Ovary (tissue), 9 donors: ENCODE measurements around the gene LAX1. TPM values are rescaled to one million over a fixed set of nuclear protein-coding genes. Genes with fewer than 3 reads are reported as not detected.
"Not testable (repeated sequence)": the region's sequence is repeated elsewhere in the genome, so short reads cannot be mapped to it uniquely, and the experiment has no call there.

Experiments
- DNase-seq, 5 donors: peaks; one replicate each; pipeline ENCODE4 v3.0.0-alpha.2; 2019 to 2020
- H3K27ac ChIP-seq, 2 donors: fragments of 200-600 bp; one replicate each; pipeline versions ENCODE4 v1.5.1 to v1.8.0; 2019 to 2022
- H3K27me3 ChIP-seq: fragments of 200-600 bp; one replicate; pipeline ENCODE4 v1.8.0; 2022
- H3K36me3 ChIP-seq: fragments of 200-600 bp; sonication (generic); one replicate; pipeline ENCODE4 v1.5.1; 2019
- H3K4me1 ChIP-seq: one replicate; pipeline ENCODE4 v1.8.1; 2013; ENCODE audit warnings: mild to moderate bottlenecking, moderate library complexity; ENCODE audit not compliant: insufficient read depth
- H3K4me3 ChIP-seq: fragments of 200-600 bp; sonication (generic); one replicate; pipeline ENCODE4 v1.5.1; 2017
- H3K9me3 ChIP-seq, 2 donors: fragments of 200-600 bp in 1 of 2; sonication (generic) in 1 of 2; one replicate each; pipeline versions ENCODE4 v1.5.1 to v1.8.1; 2013 to 2019; ENCODE audit warnings: mild to moderate bottlenecking in 1 of 2, moderate library complexity in 1 of 2
- EP300 ChIP-seq: sonication (generic); formaldehyde crosslinking; IDR thresholded peaks from one replicate; pipeline ENCODE4 v1.6.1; 2017; ENCODE audit warnings: antibody characterized with exemption
- POLR2A ChIP-seq: fragments of 450-650 bp; IDR thresholded peaks from one replicate; pipeline ENCODE4 v1.6.1; 2017; ENCODE audit warnings: antibody characterized with exemption, mild to moderate bottlenecking, moderate library complexity
- WGBS, 3 donors: extraction: QIAGEN DNeasy Blood & Tissue Kit in 1 of 3; methylation state at CpG; one replicate each; pipeline versions ENCODE4 v1.1.5 to v1.1.7; 2013 to 2017; 5-methylcytosine and 5-hydroxymethylcytosine counted together
- intact Hi-C, 4 donors: fragments of 100-400 bp; cut with DNase I; formaldehyde crosslinking; loops; one replicate each; pipeline versions ENCODE4 v1.11.0 to v1.15.1; 2022 to 2023
- polyA plus RNA-seq, 2 donors: library from polyadenylated mRNA; stranded (reverse); fragments of 200-250 nt in 1 of 2; fragments of 350-450 nt in 1 of 2; fragmentation: Illumina TruSeq in 1 of 2; extraction: RNeasy Lipid Tissue Mini Kit (QIAGEN cat#74804) in 1 of 2; gene quantifications; one replicate each; pipeline ENCODE4 v1.2.3, GENCODE V29; 2013 to 2014
- total RNA-seq, 7 donors: library from RNA; depleted of rRNA in 2 of 7; stranded (reverse); fragments of >200 nt in 2 of 7; fragmentation: NEBNext Ultra II Directional in 3 of 7; extraction: Animal tissue kit (Norgen Biotek cat#: 25700) in 3 of 7; gene quantifications; one replicate each; pipeline versions ENCODE4 v1.1.0 to v1.2.4, GENCODE V29; 2016 to 2023
- TF ChIP-seq, protein P1 (sequence below), 3 donors: fragments of 450-650 bp in 2 of 3; fragments of 200-600 bp in 1 of 3; IDR thresholded peaks; one replicate each; pipeline versions ENCODE4 v1.5.1 to v1.8.0; 2016 to 2022; ENCODE audit warnings: antibody characterized with exemption in 3 of 3, mild to moderate bottlenecking in 1 of 3
- donor health status: DM: no; HTN: no; CAD: no; lungs with moderate emphysema.
- donor health status: DM: no; HTN: no; CAD: no.
- donor health status: Bipolar disorder and iron deficiency.
- donor health status: DM: yes; HTN: yes; CAD: no.
- donor health status: DM: no; HTN: no; CAD: no.
- donor health status: DM: yes; HTN: yes; CAD: no.

The LAX1 gene
- total and polyA plus RNA-seq, 9 donors: 0.11 to 1.2 (median 0.24) TPM; not detected in 1

DNA sequence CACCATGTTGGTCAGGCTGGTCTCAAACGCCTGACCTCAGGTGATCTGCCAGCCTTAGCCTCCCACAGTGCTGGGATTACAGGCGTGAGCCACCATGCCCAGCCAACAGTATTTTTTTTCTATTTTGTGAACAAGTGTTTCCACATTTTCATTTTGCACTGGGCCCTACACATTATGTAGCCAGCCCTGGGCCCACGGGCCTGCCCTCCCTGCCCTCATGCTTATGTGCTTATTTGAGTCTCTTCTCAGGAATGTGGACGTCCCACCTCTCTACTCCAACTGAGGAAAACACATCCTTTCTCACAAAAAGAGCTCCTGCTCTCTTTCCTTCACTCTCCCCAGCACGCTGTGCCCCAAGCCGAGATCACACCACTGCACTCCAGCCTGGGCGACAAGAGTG is 17.0 kb downstream of the LAX1 start:
- Histone ChIP-seq H3K27me3 (no peaks in the 10 kb centered on the region), H3K9me3 (no peaks in the 10 kb centered on the region), H3K4me3 (no peak overlapping the region), H3K4me1 (no peaks in the 10 kb centered on the region), H3K27ac (no peak overlapping the region), H3K36me3 (no peaks in the 10 kb centered on the region)
- 89 to 91% (median 90%) methylated on average over 7 of the region's 7 CpGs for WGBS, 3 donors
- intact Hi-C loops: no loop called here
- TF ChIP-seq, protein P1, sequence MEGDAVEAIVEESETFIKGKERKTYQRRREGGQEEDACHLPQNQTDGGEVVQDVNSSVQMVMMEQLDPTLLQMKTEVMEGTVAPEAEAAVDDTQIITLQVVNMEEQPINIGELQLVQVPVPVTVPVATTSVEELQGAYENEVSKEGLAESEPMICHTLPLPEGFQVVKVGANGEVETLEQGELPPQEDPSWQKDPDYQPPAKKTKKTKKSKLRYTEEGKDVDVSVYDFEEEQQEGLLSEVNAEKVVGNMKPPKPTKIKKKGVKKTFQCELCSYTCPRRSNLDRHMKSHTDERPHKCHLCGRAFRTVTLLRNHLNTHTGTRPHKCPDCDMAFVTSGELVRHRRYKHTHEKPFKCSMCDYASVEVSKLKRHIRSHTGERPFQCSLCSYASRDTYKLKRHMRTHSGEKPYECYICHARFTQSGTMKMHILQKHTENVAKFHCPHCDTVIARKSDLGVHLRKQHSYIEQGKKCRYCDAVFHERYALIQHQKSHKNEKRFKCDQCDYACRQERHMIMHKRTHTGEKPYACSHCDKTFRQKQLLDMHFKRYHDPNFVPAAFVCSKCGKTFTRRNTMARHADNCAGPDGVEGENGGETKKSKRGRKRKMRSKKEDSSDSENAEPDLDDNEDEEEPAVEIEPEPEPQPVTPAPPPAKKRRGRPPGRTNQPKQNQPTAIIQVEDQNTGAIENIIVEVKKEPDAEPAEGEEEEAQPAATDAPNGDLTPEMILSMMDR (IDR thresholded peaks at IDR 0.05): no peak
- TF ChIP-seq POLR2A: no peak
- no peak for TF ChIP-seq EP300
- no peak for DNase-seq

- no peaks in the 10 kb centered on the region for H3K4me1 ChIP-seq
- 61 to 66% (median 62%) methylated on average over 3 of the region's 3 CpGs for WGBS, 3 donors
- H3K36me3 ChIP-seq: no peaks in the 10 kb centered on the region
- no peak for DNase-seq
- H3K9me3 ChIP-seq: no peaks in the 10 kb centered on the region
- no peak overlapping the region for H3K4me3 ChIP-seq
- no peak overlapping the region for H3K27ac ChIP-seq
- intact Hi-C loops: no loop called here
- no peaks in the 10 kb centered on the region for H3K27me3 ChIP-seq
- TF ChIP-seq, protein P1 (IDR thresholded peaks at IDR 0.05): no peak
- TF ChIP-seq POLR2A (no peak), EP300 (no peak)
These were observed 25.0 kb downstream of the LAX1 start for GRCh38 chr1:203789966-203790365.

DNA sequence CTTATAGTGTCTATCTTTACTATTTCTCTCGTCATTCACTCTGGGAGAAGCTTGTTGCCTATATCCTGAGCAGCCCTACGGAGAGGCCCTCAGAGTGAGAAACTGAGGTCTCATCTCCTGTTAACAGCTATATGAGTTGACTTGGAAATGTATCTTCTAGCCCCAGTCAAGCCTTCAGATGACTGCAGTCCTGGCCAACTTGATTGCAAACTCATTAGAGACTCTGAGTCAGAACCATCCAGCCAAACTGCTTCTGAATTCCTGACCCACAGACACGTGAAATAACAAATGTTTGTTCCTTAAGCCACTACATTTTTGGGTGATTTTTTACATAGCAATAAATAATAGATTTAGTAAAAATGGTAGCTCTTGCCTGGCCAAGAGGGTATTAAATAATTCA is 26.5 kb downstream of the LAX1 start:
- Histone ChIP-seq H3K9me3 (no peaks in the 10 kb centered on the region), H3K27ac (no peak overlapping the region), H3K4me3 (no peak overlapping the region), H3K4me1 (no peaks in the 10 kb centered on the region), H3K27me3 (no peaks in the 10 kb centered on the region), H3K36me3 (no peaks in the 10 kb centered on the region)
- 78 to 83% (median 80%) methylated on average over 3 of the region's 3 CpGs for WGBS, 3 donors
- intact Hi-C loops: no loop called here
- no peak for TF ChIP-seq POLR2A
- TF ChIP-seq EP300: no peak
- TF ChIP-seq, protein P1 (IDR thresholded peaks at IDR 0.05): no peak
- no peak for DNase-seq

DNA sequence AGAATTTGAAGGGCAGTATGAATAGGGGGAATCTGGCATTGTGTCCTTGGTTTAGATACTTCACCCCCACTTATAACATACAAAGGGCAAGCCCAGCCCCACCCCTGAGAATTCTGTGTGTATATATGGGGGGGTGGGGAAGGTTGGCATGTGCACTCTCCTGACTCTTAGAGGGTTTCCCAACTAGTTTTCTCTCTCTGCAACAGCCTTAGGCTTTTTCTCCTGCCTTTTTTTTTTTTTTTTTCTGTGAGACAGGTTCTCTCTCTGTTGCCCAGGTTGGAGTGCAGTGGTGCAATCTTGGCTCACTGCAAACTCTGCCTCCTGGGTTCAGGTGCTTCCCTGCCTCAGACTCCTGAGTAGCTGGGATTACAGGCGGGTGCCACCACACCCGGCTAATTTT is 27.5 kb downstream of the LAX1 start:
- TF ChIP-seq EP300: no peak
- TF ChIP-seq, protein P1 (IDR thresholded peaks at IDR 0.05): no peak
- no peak for TF ChIP-seq POLR2A
- Histone ChIP-seq H3K4me1 (peaks cover 3% of the 10 kb centered on the region), H3K4me3 (no peak overlapping the region), H3K36me3 (no peaks in the 10 kb centered on the region), H3K27ac (no peak overlapping the region), H3K27me3 (no peaks in the 10 kb centered on the region), H3K9me3 (no peaks in the 10 kb centered on the region)
- intact Hi-C loops: no loop called here
- WGBS, 3 donors: 83 to 96% (median 94%) methylated on average over 2 of the region's 2 CpGs
- no peak for DNase-seq

GRCh38 chr1:203793561-203793960 is 28.6 kb downstream of the LAX1 start:
- H3K27ac ChIP-seq, H3K9me3 ChIP-seq, H3K4me3 ChIP-seq, H3K36me3 ChIP-seq, DNase-seq, intact Hi-C loops, H3K27me3 ChIP-seq: not testable (repeated sequence)
- 98% methylated on average over 7 of the region's 7 CpGs for WGBS, 3 donors
- H3K4me1 ChIP-seq: peaks cover 10% of the 10 kb centered on the region
